ENCODE data around the gene PTPN21.
A peak's percentile ranks its signal among the peaks of the same experiment; 100 is the strongest.
"Not testable (repeated sequence)": the region's sequence is repeated elsewhere in the genome, so short reads cannot be mapped to it uniquely, and the experiment has no call there.

Gene PTPN21

GRCh38 chr14:88535813-88536212, 19.0 kb downstream of the PTPN21 start:
- DNase-seq (ENCODE audit: low read depth in 1 of 2, low spot score in 1 of 2), result no peak
- H3K4me3 ChIP-seq (replicated peaks; ENCODE audit: insufficient read depth, low read length), result no peak overlapping the region
- no peak for TF ChIP-seq POLR2AphosphoS5 (IDR thresholded peaks at IDR 0.05; ENCODE audit: low read depth)
- TF ChIP-seq GABPA (IDR thresholded peaks at IDR 0.05; ENCODE audit: low read depth), result no peak
- no peak for TF ChIP-seq CTCF (IDR thresholded peaks at IDR 0.05; ENCODE audit: insufficient read depth, low read length)
- no peak for TF ChIP-seq SPI1 (IDR thresholded peaks at IDR 0.05; ENCODE audit: borderline replicate concordance, low read depth)
- no peak for TF ChIP-seq REST (IDR thresholded peaks at IDR 0.05; ENCODE audit: insufficient replicate concordance, low read depth)
- no peaks in the 10 kb centered on the region for H3K27me3 ChIP-seq (ENCODE audit: insufficient read depth, poor library complexity, severe bottlenecking)
- no peak overlapping the region for H3K27ac ChIP-seq (replicated peaks)

GRCh38 chr14:88535149-88535548, 19.7 kb downstream of the PTPN21 start:
- DNase-seq (ENCODE audit: low read depth in 1 of 2, low spot score in 1 of 2), result no peak

GRCh38 chr14:88533064-88533602, 21.7 kb downstream of the PTPN21 start:
- H3K27ac ChIP-seq (replicated peaks), result no peak overlapping the region
- DNase-seq (ENCODE audit: low read depth in 1 of 2, low spot score in 1 of 2), result no peak
- no peaks in the 10 kb centered on the region for H3K27me3 ChIP-seq (ENCODE audit: insufficient read depth, poor library complexity, severe bottlenecking)
- no peak overlapping the region for H3K4me3 ChIP-seq (replicated peaks; ENCODE audit: insufficient read depth, low read length)
- no peak for TF ChIP-seq REST (IDR thresholded peaks at IDR 0.05; ENCODE audit: insufficient replicate concordance, low read depth)
- TF ChIP-seq CTCF (IDR thresholded peaks at IDR 0.05; ENCODE audit: insufficient read depth, low read length), result no peak
- no peak for TF ChIP-seq SPI1 (IDR thresholded peaks at IDR 0.05; ENCODE audit: borderline replicate concordance, low read depth)
- TF ChIP-seq POLR2AphosphoS5 (IDR thresholded peaks at IDR 0.05; ENCODE audit: low read depth), result no peak
- no peak for TF ChIP-seq GABPA (IDR thresholded peaks at IDR 0.05; ENCODE audit: low read depth)

More at GRCh38 chr14:88535149-88535548, 19.7 kb downstream of the PTPN21 start:
- TF ChIP-seq SPI1 (IDR thresholded peaks at IDR 0.05; ENCODE audit: borderline replicate concordance, low read depth), result peak; percentile 48; the same call in 1 of the 2 replicates
- TF ChIP-seq POLR2AphosphoS5 (IDR thresholded peaks at IDR 0.05; ENCODE audit: low read depth), result no peak
- H3K4me3 ChIP-seq (replicated peaks; ENCODE audit: insufficient read depth, low read length), result no peak overlapping the region
- H3K27ac ChIP-seq (replicated peaks), result no peak overlapping the region
- no peaks in the 10 kb centered on the region for H3K27me3 ChIP-seq (ENCODE audit: insufficient read depth, poor library complexity, severe bottlenecking)

GRCh38 chr14:88529889-88530288, 24.9 kb downstream of the PTPN21 start:
- not testable (repeated sequence) for H3K4me3 ChIP-seq (replicated peaks; ENCODE audit: insufficient read depth, low read length); DNase-seq (ENCODE audit: low read depth in 1 of 2, low spot score in 1 of 2); H3K27me3 ChIP-seq (ENCODE audit: insufficient read depth, poor library complexity, severe bottlenecking); H3K27ac ChIP-seq (replicated peaks)

GRCh38 chr14:88522393-88522792, 32.4 kb downstream of the PTPN21 start:
- Histone ChIP-seq H3K27ac (replicated peaks) (no peak overlapping the region), H3K27me3 (ENCODE audit: insufficient read depth, poor library complexity, severe bottlenecking) (no peaks in the 10 kb centered on the region)
- no peak for DNase-seq (ENCODE audit: low read depth in 1 of 2, low spot score in 1 of 2)

More at GRCh38 chr14:88522393-88522792, 32.4 kb downstream of the PTPN21 start:
- no peak for TF ChIP-seq REST (IDR thresholded peaks at IDR 0.05; ENCODE audit: insufficient replicate concordance, low read depth)
- no peak for TF ChIP-seq POLR2AphosphoS5 (IDR thresholded peaks at IDR 0.05; ENCODE audit: low read depth)
- TF ChIP-seq CTCF (IDR thresholded peaks at IDR 0.05; ENCODE audit: insufficient read depth, low read length), result no peak
- TF ChIP-seq SPI1 (IDR thresholded peaks at IDR 0.05; ENCODE audit: borderline replicate concordance, low read depth), result no peak
- TF ChIP-seq GABPA (IDR thresholded peaks at IDR 0.05; ENCODE audit: low read depth), result no peak
- no peak overlapping the region for H3K4me3 ChIP-seq (replicated peaks; ENCODE audit: insufficient read depth, low read length)

Data from HL-60 (cell line).